HG03571 (cell line): ENCODE data around the gene PRDX6.
"Not testable (repeated sequence)": the region's sequence is repeated elsewhere in the genome, so short reads cannot be mapped to it uniquely, and the experiment has no call there.

Experiments used
- ATAC-seq: cut with Tn5 transposase; IDR thresholded peaks from one replicate; pipeline ENCODE4 v1.9.1; 2021; ENCODE audit not compliant: unreplicated experiment

PRDX6 gene

GRCh38 chr1:173495609-173496267 is 18.6 kb downstream of the PRDX6 start:
- ATAC-seq: no peak

- ATAC-seq: no peak
Observed at GRCh38 chr1:173496757-173497320, 19.7 kb downstream of the PRDX6 start.

- ATAC-seq: no peak
Observed at GRCh38 chr1:173499729-173500128, 22.6 kb downstream of the PRDX6 start.

GRCh38 chr1:173502104-173502503 is 25.0 kb downstream of the PRDX6 start:
- ATAC-seq: no peak

GRCh38 chr1:173503391-173503790 is 26.3 kb downstream of the PRDX6 start:
- ATAC-seq: no peak

- no peak for ATAC-seq
Observed at GRCh38 chr1:173504268-173504667, 27.1 kb downstream of the PRDX6 start.

- ATAC-seq: no peak
Observed at GRCh38 chr1:173505391-173505790, 28.3 kb downstream of the PRDX6 start.

- no peak for ATAC-seq
Observed at GRCh38 chr1:173506437-173506836, 29.3 kb downstream of the PRDX6 start.

GRCh38 chr1:173507205-173507846 is 30.2 kb downstream of the PRDX6 start:
- ATAC-seq: no peak

GRCh38 chr1:173507847-173508209 is 30.7 kb downstream of the PRDX6 start:
- ATAC-seq: no peak

GRCh38 chr1:173508541-173508940 is 31.4 kb downstream of the PRDX6 start:
- ATAC-seq: no peak

GRCh38 chr1:173509797-173510196 is 32.7 kb downstream of the PRDX6 start:
- ATAC-seq: no peak

GRCh38 chr1:173514503-173514902 is 37.4 kb downstream of the PRDX6 start:
- not testable (repeated sequence) for ATAC-seq

- no peak for ATAC-seq
Observed at GRCh38 chr1:173520799-173521198, 43.7 kb downstream of the PRDX6 start.

- no peak for ATAC-seq
Observed at GRCh38 chr1:173523329-173523728, 46.2 kb downstream of the PRDX6 start.

GRCh38 chr1:173525926-173526325 is 48.8 kb downstream of the PRDX6 start:
- no peak for ATAC-seq

GRCh38 chr1:173527151-173527826 is 50.2 kb downstream of the PRDX6 start:
- ATAC-seq: no peak

- no peak for ATAC-seq
Observed at GRCh38 chr1:173529106-173529505, 52.0 kb downstream of the PRDX6 start.

- ATAC-seq: no peak
Observed at GRCh38 chr1:173530795-173531693, 53.9 kb downstream of the PRDX6 start.

GRCh38 chr1:173532237-173532636 is 55.1 kb downstream of the PRDX6 start:
- no peak for ATAC-seq

- no peak for ATAC-seq
Observed at GRCh38 chr1:173536223-173536622, 59.1 kb downstream of the PRDX6 start.
